ENCODE measurements around the gene ADGRG1. TPM values are rescaled to one million over a fixed set of nuclear protein-coding genes. Genes with fewer than 3 reads are reported as not detected.

Gene ADGRG1
- total RNA-seq, 1 donor from 2014 or later = 47.4 TPM

Other genes starting within 250 kb of the ADGRG1 start
- not detected for gene CCL17, start 223.9 kb upstream of the ADGRG1 start, total RNA-seq
- 28.1 TPM for gene CIAPIN1, start 181.2 kb upstream of the ADGRG1 start, total RNA-seq
- 31.2 TPM for gene COQ9, start 181.2 kb upstream of the ADGRG1 start, total RNA-seq
- gene POLR2C, start 166.0 kb upstream of the ADGRG1 start, total RNA-seq = 42.6 TPM
- 22.6 TPM for gene DOK4, start 142.1 kb upstream of the ADGRG1 start, total RNA-seq
- 14.3 TPM for gene CCDC102A, start 92.1 kb upstream of the ADGRG1 start, total RNA-seq
- gene ADGRG5, start 86.0 kb upstream of the ADGRG1 start, total RNA-seq = 1.2 TPM
- gene ADGRG3, start 39.7 kb downstream of the ADGRG1 start, total RNA-seq = 4.6 TPM
- gene DRC7, start 66.2 kb downstream of the ADGRG1 start, total RNA-seq = not detected
- gene KATNB1, start 107.1 kb downstream of the ADGRG1 start, total RNA-seq = 14.7 TPM
- gene KIFC3, start 173.9 kb downstream of the ADGRG1 start, total RNA-seq = 94.3 TPM

Data from sciatic nerve (tissue), 1 donor.